22Rv1 (cell line): ENCODE results near the gene DENND10.

ENCODE experiments used
- ZFX ChIP-seq: fragments of 450-650 bp; IDR thresholded peaks from 2 replicates; pipeline ENCODE4 v1.6.1; 2017; ENCODE audit warnings: antibody characterized with exemption, borderline replicate concordance
- TF ChIP-seq, protein P1 (sequence below): fragments of 450-650 bp; IDR thresholded peaks from 2 replicates; pipeline ENCODE4 v1.5.1; 2017; ENCODE audit warnings: mild to moderate bottlenecking

GRCh38 chr10:119115926-119116325 lies 12.0 kb downstream of the DENND10 start:
- TF ChIP-seq, protein P1, sequence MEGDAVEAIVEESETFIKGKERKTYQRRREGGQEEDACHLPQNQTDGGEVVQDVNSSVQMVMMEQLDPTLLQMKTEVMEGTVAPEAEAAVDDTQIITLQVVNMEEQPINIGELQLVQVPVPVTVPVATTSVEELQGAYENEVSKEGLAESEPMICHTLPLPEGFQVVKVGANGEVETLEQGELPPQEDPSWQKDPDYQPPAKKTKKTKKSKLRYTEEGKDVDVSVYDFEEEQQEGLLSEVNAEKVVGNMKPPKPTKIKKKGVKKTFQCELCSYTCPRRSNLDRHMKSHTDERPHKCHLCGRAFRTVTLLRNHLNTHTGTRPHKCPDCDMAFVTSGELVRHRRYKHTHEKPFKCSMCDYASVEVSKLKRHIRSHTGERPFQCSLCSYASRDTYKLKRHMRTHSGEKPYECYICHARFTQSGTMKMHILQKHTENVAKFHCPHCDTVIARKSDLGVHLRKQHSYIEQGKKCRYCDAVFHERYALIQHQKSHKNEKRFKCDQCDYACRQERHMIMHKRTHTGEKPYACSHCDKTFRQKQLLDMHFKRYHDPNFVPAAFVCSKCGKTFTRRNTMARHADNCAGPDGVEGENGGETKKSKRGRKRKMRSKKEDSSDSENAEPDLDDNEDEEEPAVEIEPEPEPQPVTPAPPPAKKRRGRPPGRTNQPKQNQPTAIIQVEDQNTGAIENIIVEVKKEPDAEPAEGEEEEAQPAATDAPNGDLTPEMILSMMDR = no peak
- TF ChIP-seq ZFX = no peak
